NCI-H2227 treated with DMSO at 0.1 percent for 48 hours (cell line): ENCODE results near the gene DOCK4.
A peak's percentile ranks its signal among the peaks of the same experiment; 100 is the strongest.

ENCODE experiments used
- DNase-seq: peaks from one replicate; lab custom pipeline; 2025; lab: John Stamatoyannopoulos, UW

Gene DOCK4

GRCh38 chr7:112108981-112109380, 97.2 kb downstream of the DOCK4 start:
- no peak for DNase-seq

GRCh38 chr7:112105584-112106530, 100.3 kb downstream of the DOCK4 start:
- DNase-seq, result no peak

- peak; percentile 83 for DNase-seq
Measured at GRCh38 chr7:112104120-112104519, 102.1 kb downstream of the DOCK4 start.

GRCh38 chr7:112103246-112103645, 103.0 kb downstream of the DOCK4 start:
- DNase-seq, result no peak

- peak; percentile 29 for DNase-seq
Measured at GRCh38 chr7:112101201-112101846, 104.9 kb downstream of the DOCK4 start.

- DNase-seq, result no peak
Measured at GRCh38 chr7:112097524-112097923, 108.7 kb downstream of the DOCK4 start.

- DNase-seq, result no peak
Measured at GRCh38 chr7:112093409-112093808, 112.8 kb downstream of the DOCK4 start.

- DNase-seq, result peak; percentile 63
Measured at GRCh38 chr7:112092709-112093395, 113.3 kb downstream of the DOCK4 start.

GRCh38 chr7:112092306-112092705, 113.9 kb downstream of the DOCK4 start:
- no peak for DNase-seq

- DNase-seq, result no peak
Measured at GRCh38 chr7:112091768-112092167, 114.4 kb downstream of the DOCK4 start.

GRCh38 chr7:112089551-112089950, 116.6 kb downstream of the DOCK4 start:
- DNase-seq, result no peak

- no peak for DNase-seq
Measured at GRCh38 chr7:112088484-112089016, 117.6 kb downstream of the DOCK4 start.

- DNase-seq, result no peak
Measured at GRCh38 chr7:112086496-112087254, 119.5 kb downstream of the DOCK4 start.

GRCh38 chr7:112084520-112084971, 121.7 kb downstream of the DOCK4 start:
- DNase-seq, result no peak

- DNase-seq, result no peak
Measured at GRCh38 chr7:112083776-112084355, 122.3 kb downstream of the DOCK4 start.

- DNase-seq, result no peak
Measured at GRCh38 chr7:112082306-112082705, 123.9 kb downstream of the DOCK4 start.

GRCh38 chr7:112081778-112082177, 124.4 kb downstream of the DOCK4 start:
- DNase-seq, result no peak

GRCh38 chr7:112080978-112081377, 125.2 kb downstream of the DOCK4 start:
- DNase-seq, result no peak

GRCh38 chr7:112080441-112080840, 125.8 kb downstream of the DOCK4 start:
- DNase-seq, result no peak

GRCh38 chr7:112079673-112080072, 126.5 kb downstream of the DOCK4 start:
- DNase-seq, result no peak

GRCh38 chr7:112079122-112079521, 127.1 kb downstream of the DOCK4 start:
- DNase-seq, result no peak
